ENCODE results near the gene LMX1A.

The LMX1A gene

DNA sequence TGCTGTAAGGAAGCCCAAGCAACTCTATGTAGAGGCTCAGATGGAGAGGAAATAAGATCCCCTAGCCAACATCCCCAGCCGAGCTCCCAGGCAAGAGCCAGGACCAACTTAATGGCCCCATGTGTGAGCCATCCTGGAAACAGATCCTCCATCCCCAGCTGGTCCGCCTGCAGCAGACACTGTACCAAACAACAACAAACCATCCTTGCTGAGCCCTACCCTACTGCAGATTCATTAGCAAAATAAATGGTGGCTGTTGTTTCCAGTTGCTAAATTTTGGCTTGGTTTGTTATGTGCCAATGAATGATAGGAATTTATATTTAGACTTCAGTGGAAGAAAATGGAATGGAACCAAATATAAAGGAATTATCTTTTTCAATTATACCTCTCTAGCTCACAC, 43.9 kb downstream of the LMX1A start:
- no peak for TF ChIP-seq NFIC (IDR thresholded peaks at IDR 0.05)
- no peak for TF ChIP-seq YY1 (IDR thresholded peaks at IDR 0.05; ENCODE audit: low read depth)
- TF ChIP-seq, protein P1, sequence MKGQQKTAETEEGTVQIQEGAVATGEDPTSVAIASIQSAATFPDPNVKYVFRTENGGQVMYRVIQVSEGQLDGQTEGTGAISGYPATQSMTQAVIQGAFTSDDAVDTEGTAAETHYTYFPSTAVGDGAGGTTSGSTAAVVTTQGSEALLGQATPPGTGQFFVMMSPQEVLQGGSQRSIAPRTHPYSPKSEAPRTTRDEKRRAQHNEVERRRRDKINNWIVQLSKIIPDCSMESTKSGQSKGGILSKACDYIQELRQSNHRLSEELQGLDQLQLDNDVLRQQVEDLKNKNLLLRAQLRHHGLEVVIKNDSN (IDR thresholded peaks at IDR 0.05): no peak
- no peak for TF ChIP-seq EGR1 (IDR thresholded peaks at IDR 0.05)
- no peak for TF ChIP-seq FOXM1 (IDR thresholded peaks at IDR 0.05; ENCODE audit: borderline replicate concordance, low read depth)
- TF ChIP-seq ZBTB7A (IDR thresholded peaks at IDR 0.05; ENCODE audit: low read depth): no peak
- TF ChIP-seq CREB1 (IDR thresholded peaks at IDR 0.05; ENCODE audit: low read depth): no peak

DNA sequence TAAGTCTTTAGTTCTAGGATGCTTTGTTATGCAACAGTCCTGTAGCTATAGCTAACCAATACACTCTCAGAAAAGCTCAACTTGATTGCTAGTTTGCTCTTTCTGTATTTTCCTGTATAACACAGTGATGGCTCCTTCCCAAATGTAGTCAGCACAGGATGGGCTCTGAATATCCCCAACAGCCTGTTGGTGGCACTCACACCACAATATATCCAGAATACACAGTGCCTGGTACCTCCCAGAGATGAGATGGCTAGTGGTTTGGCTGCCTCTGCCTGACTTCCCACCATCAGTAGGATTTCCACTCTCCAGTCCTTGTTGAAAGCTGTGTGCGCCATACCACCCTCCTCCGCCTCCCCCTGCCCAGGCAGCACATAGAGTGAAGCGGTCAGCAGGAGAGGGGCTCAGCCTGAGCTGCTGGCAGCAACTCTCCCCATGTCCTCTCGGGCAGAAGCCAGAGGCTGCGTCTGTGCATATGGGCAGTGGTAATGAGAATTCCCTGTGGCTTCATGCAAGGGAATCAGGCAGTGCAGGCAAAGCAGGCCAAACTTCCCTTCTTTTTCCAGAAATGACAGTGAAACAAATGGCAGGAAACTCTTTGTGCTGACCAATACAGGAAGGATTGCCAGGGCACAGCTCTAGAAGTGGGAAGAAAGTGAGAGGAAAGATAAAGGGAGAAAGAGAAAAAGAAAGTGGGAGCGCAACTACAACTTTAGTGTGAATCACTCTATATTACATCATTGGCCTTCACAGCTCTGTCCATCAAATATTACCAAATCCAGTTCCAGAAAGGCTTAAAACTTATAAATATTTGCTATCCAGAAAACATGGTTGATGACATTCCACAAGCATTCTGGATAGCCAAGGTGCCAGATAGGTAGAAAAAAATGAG, 49.7 kb downstream of the LMX1A start:
- no peak for TF ChIP-seq EGR1 (IDR thresholded peaks at IDR 0.05)
- no peak for TF ChIP-seq TAF1 (IDR thresholded peaks at IDR 0.05; ENCODE audit: low read depth)
- no peak for TF ChIP-seq CREB1 (IDR thresholded peaks at IDR 0.05; ENCODE audit: low read depth)
- TF ChIP-seq CEBPB (IDR thresholded peaks at IDR 0.05): no peak
- TF ChIP-seq, protein P1 (IDR thresholded peaks at IDR 0.05): no peak
- TF ChIP-seq ZBTB7A (IDR thresholded peaks at IDR 0.05; ENCODE audit: low read depth): no peak
- no peak for TF ChIP-seq RAD21 (IDR thresholded peaks at IDR 0.05; ENCODE audit: low read depth)
- TF ChIP-seq TEAD4 (IDR thresholded peaks at IDR 0.05): no peak
- no peak for TF ChIP-seq YY1 (IDR thresholded peaks at IDR 0.05; ENCODE audit: low read depth)
- TF ChIP-seq, protein P2, sequence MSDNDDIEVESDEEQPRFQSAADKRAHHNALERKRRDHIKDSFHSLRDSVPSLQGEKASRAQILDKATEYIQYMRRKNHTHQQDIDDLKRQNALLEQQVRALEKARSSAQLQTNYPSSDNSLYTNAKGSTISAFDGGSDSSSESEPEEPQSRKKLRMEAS (IDR thresholded peaks at IDR 0.05): no peak
- TF ChIP-seq, protein P3, sequence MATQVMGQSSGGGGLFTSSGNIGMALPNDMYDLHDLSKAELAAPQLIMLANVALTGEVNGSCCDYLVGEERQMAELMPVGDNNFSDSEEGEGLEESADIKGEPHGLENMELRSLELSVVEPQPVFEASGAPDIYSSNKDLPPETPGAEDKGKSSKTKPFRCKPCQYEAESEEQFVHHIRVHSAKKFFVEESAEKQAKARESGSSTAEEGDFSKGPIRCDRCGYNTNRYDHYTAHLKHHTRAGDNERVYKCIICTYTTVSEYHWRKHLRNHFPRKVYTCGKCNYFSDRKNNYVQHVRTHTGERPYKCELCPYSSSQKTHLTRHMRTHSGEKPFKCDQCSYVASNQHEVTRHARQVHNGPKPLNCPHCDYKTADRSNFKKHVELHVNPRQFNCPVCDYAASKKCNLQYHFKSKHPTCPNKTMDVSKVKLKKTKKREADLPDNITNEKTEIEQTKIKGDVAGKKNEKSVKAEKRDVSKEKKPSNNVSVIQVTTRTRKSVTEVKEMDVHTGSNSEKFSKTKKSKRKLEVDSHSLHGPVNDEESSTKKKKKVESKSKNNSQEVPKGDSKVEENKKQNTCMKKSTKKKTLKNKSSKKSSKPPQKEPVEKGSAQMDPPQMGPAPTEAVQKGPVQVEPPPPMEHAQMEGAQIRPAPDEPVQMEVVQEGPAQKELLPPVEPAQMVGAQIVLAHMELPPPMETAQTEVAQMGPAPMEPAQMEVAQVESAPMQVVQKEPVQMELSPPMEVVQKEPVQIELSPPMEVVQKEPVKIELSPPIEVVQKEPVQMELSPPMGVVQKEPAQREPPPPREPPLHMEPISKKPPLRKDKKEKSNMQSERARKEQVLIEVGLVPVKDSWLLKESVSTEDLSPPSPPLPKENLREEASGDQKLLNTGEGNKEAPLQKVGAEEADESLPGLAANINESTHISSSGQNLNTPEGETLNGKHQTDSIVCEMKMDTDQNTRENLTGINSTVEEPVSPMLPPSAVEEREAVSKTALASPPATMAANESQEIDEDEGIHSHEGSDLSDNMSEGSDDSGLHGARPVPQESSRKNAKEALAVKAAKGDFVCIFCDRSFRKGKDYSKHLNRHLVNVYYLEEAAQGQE (IDR thresholded peaks at IDR 0.05; ENCODE audit: low read depth): no peak
- TF ChIP-seq EP300 (IDR thresholded peaks at IDR 0.05; ENCODE audit: borderline replicate concordance): no peak
- no peak for TF ChIP-seq NFIC (IDR thresholded peaks at IDR 0.05)
- no peak for TF ChIP-seq FOXM1 (IDR thresholded peaks at IDR 0.05; ENCODE audit: borderline replicate concordance, low read depth)

DNA sequence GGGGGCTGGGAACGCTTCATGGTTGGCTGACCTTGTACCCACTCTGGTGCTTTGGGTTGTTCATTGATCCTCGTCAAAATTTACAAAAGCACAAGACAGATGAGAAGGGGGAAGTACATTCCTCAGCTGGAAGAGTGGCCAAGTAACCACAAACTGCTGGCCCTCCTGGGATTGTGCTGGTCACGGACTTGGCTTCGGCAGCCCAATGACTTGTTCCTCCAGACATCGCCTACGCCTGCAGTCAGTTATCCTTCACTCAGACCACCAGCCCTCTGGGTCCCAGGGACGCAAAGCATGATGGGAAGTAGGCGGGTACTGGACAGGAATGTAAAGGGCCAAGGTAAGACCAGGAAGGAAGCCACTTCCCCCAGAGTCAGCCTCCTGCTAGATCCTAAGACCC, 53.1 kb downstream of the LMX1A start:
- no peak for TF ChIP-seq EGR1 (IDR thresholded peaks at IDR 0.05)
- TF ChIP-seq, protein P1 (IDR thresholded peaks at IDR 0.05): no peak
- TF ChIP-seq CEBPB (IDR thresholded peaks at IDR 0.05): no peak
- TF ChIP-seq YY1 (IDR thresholded peaks at IDR 0.05; ENCODE audit: low read depth): no peak
- no peak for TF ChIP-seq FOXM1 (IDR thresholded peaks at IDR 0.05; ENCODE audit: borderline replicate concordance, low read depth)
- TF ChIP-seq, protein P2 (IDR thresholded peaks at IDR 0.05): no peak
- TF ChIP-seq RAD21 (IDR thresholded peaks at IDR 0.05; ENCODE audit: low read depth): no peak
- no peak for TF ChIP-seq ZBTB7A (IDR thresholded peaks at IDR 0.05; ENCODE audit: low read depth)
- TF ChIP-seq, protein P3 (IDR thresholded peaks at IDR 0.05; ENCODE audit: low read depth): no peak
- TF ChIP-seq TCF12 (IDR thresholded peaks at IDR 0.05; ENCODE audit: low read depth): no peak
- TF ChIP-seq EP300 (IDR thresholded peaks at IDR 0.05; ENCODE audit: borderline replicate concordance): no peak

DNA sequence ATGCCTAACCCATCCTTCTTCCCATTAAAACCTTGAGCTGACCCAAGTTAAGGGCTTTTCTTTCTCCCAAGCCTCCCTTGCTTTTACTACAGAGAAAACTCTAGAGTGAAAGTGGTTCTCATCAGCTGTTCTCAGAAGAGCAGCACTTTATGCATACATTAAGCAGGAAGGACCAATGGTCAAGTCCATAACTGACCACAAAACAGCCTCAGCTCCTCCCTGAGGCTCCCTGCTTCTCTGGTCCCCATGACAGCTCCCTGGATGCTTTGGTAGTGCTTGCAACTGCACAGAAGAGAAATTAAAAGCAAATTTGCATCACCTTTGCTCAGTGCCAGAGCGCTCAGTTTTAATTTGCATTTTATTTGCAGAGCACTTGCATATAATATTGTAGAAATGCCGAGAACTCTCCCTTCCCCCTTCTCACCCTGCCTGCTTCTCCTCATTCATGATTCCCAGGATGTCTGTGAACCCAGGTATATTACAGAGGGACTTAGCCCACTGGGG, 56.1 kb downstream of the LMX1A start:
- TF ChIP-seq, protein P2 (IDR thresholded peaks at IDR 0.05): no peak
- TF ChIP-seq YY1 (IDR thresholded peaks at IDR 0.05; ENCODE audit: low read depth): no peak
- no peak for TF ChIP-seq EGR1 (IDR thresholded peaks at IDR 0.05)
- no peak for TF ChIP-seq TCF12 (IDR thresholded peaks at IDR 0.05; ENCODE audit: low read depth)
- no peak for TF ChIP-seq NFIC (IDR thresholded peaks at IDR 0.05)
- TF ChIP-seq TAF1 (IDR thresholded peaks at IDR 0.05; ENCODE audit: low read depth): no peak
- TF ChIP-seq FOXM1 (IDR thresholded peaks at IDR 0.05; ENCODE audit: borderline replicate concordance, low read depth): no peak
- TF ChIP-seq, protein P1 (IDR thresholded peaks at IDR 0.05): no peak
- TF ChIP-seq ZBTB7A (IDR thresholded peaks at IDR 0.05; ENCODE audit: low read depth): no peak
- TF ChIP-seq RAD21 (IDR thresholded peaks at IDR 0.05; ENCODE audit: low read depth): no peak
- TF ChIP-seq, protein P3 (IDR thresholded peaks at IDR 0.05; ENCODE audit: low read depth): no peak
- TF ChIP-seq TEAD4 (IDR thresholded peaks at IDR 0.05): no peak
- no peak for TF ChIP-seq CEBPB (IDR thresholded peaks at IDR 0.05)
- TF ChIP-seq EP300 (IDR thresholded peaks at IDR 0.05; ENCODE audit: borderline replicate concordance): no peak
- no peak for TF ChIP-seq CREB1 (IDR thresholded peaks at IDR 0.05; ENCODE audit: low read depth)
